ENCODE results near the gene ZSCAN5A. TPM values are rescaled to one million over a fixed set of nuclear protein-coding genes. Genes with fewer than 3 reads are reported as not detected.

Gene ZSCAN5A
- total and polyA plus RNA-seq, 2 donors (not counting 1 experiment from before 2014, with no cell fraction given), result 5.5 to 6.3 TPM

GRCh38 chr19:56312342-56312741 lies 2.3 kb downstream of the ZSCAN5A start:
- Histone ChIP-seq H3K79me2 (ENCODE audit: control insufficient read depth, insufficient read depth, low read length) (no peaks in the 10 kb centered on the region), H3K27ac (ENCODE audit: insufficient read depth, low read length) (no peak overlapping the region), H4K20me1 (ENCODE audit: control insufficient read depth, extremely low read depth, insufficient read depth, low read length) (no peaks in the 10 kb centered on the region), H3K4me1 (ENCODE audit: control insufficient read depth, extremely low read depth, insufficient read depth, low read length) (peaks cover 4% of the 10 kb centered on the region), H3K4me2 (ENCODE audit: extremely low read depth, insufficient read depth, low read length) (no peak overlapping the region), H3K36me3 (ENCODE audit: control insufficient read depth, insufficient read depth, low read length) (no peaks in the 10 kb centered on the region), H2AFZ (ENCODE audit: low read length) (no peak overlapping the region), H3K27me3 (ENCODE audit: control insufficient read depth, insufficient read depth, low read length) (no peaks in the 10 kb centered on the region), H3K9ac (ENCODE audit: insufficient read depth, low read length) (no peak overlapping the region), H3K9me3 (ENCODE audit: control insufficient read depth, insufficient read depth, low read depth, low read length) (no peaks in the 10 kb centered on the region), H3K4me3 (replicated peaks in 1 of 4; ENCODE audit: control extremely low read depth in 1 of 4, insufficient read depth in 1 of 4, low read depth in 3 of 4, low read length in 4 of 4) (no peak overlapping the region)
- no peak for DNase-seq (ENCODE audit: low read depth in 2 of 2)
- no peak for TF ChIP-seq EZH2 (IDR thresholded peaks at IDR 0.05; ENCODE audit: low read length, missing control alignments)
- TF ChIP-seq CTCF (conservative IDR thresholded peaks at IDR 0.05 in 1 of 2, IDR thresholded peaks at IDR 0.05 in 1 of 2; ENCODE audit: low read depth in 1 of 2, low read length in 2 of 2), result no peak

- Histone ChIP-seq H4K20me1 (ENCODE audit: control insufficient read depth, extremely low read depth, insufficient read depth, low read length) (no peaks in the 10 kb centered on the region), H3K4me2 (ENCODE audit: extremely low read depth, insufficient read depth, low read length) (no peak overlapping the region), H3K27ac (ENCODE audit: insufficient read depth, low read length) (no peak overlapping the region), H3K4me3 (replicated peaks in 1 of 4; ENCODE audit: control extremely low read depth in 1 of 4, insufficient read depth in 1 of 4, low read depth in 3 of 4, low read length in 4 of 4) (no peak overlapping the region), H3K27me3 (ENCODE audit: control insufficient read depth, insufficient read depth, low read length) (no peaks in the 10 kb centered on the region), H3K79me2 (ENCODE audit: control insufficient read depth, insufficient read depth, low read length) (no peaks in the 10 kb centered on the region), H3K9ac (ENCODE audit: insufficient read depth, low read length) (no peak overlapping the region), H3K36me3 (ENCODE audit: control insufficient read depth, insufficient read depth, low read length) (no peaks in the 10 kb centered on the region), H3K9me3 (ENCODE audit: control insufficient read depth, insufficient read depth, low read depth, low read length) (no peaks in the 10 kb centered on the region), H3K4me1 (ENCODE audit: control insufficient read depth, extremely low read depth, insufficient read depth, low read length) (peaks cover 2% of the 10 kb centered on the region), H2AFZ (ENCODE audit: low read length) (no peak overlapping the region)
- no peak for TF ChIP-seq CTCF (conservative IDR thresholded peaks at IDR 0.05 in 1 of 2, IDR thresholded peaks at IDR 0.05 in 1 of 2; ENCODE audit: low read depth in 1 of 2, low read length in 2 of 2)
- TF ChIP-seq EZH2 (IDR thresholded peaks at IDR 0.05; ENCODE audit: low read length, missing control alignments), result no peak
- DNase-seq (ENCODE audit: low read depth in 2 of 2), result no peak
These were observed 4.2 kb downstream of the ZSCAN5A start for GRCh38 chr19:56310462-56310861.

GRCh38 chr19:56309511-56310185 lies 5.0 kb downstream of the ZSCAN5A start:
- peak; percentile 8 to 23 for DNase-seq (ENCODE audit: low read depth in 2 of 2)
- no peak overlapping the region for H3K4me3 ChIP-seq (replicated peaks in 1 of 4; ENCODE audit: control extremely low read depth in 1 of 4, insufficient read depth in 1 of 4, low read depth in 3 of 4, low read length in 4 of 4)
- H3K36me3 ChIP-seq (ENCODE audit: control insufficient read depth, insufficient read depth, low read length), result no peaks in the 10 kb centered on the region
- no peaks in the 10 kb centered on the region for H3K79me2 ChIP-seq (ENCODE audit: control insufficient read depth, insufficient read depth, low read length)
- H3K27ac ChIP-seq (ENCODE audit: insufficient read depth, low read length), result no peak overlapping the region
- H3K9ac ChIP-seq (ENCODE audit: insufficient read depth, low read length), result no peak overlapping the region
- H2AFZ ChIP-seq (ENCODE audit: low read length), result no peak overlapping the region
- H3K4me1 ChIP-seq (ENCODE audit: control insufficient read depth, extremely low read depth, insufficient read depth, low read length), result no peaks in the 10 kb centered on the region
- peak; percentile 51 to 63 for TF ChIP-seq CTCF (conservative IDR thresholded peaks at IDR 0.05 in 1 of 2, IDR thresholded peaks at IDR 0.05 in 1 of 2; ENCODE audit: low read depth in 1 of 2, low read length in 2 of 2)
- no peak for TF ChIP-seq EZH2 (IDR thresholded peaks at IDR 0.05; ENCODE audit: low read length, missing control alignments)
- H4K20me1 ChIP-seq (ENCODE audit: control insufficient read depth, extremely low read depth, insufficient read depth, low read length), result no peaks in the 10 kb centered on the region
- no peak overlapping the region for H3K4me2 ChIP-seq (ENCODE audit: extremely low read depth, insufficient read depth, low read length)
- no peaks in the 10 kb centered on the region for H3K27me3 ChIP-seq (ENCODE audit: control insufficient read depth, insufficient read depth, low read length)
- no peaks in the 10 kb centered on the region for H3K9me3 ChIP-seq (ENCODE audit: control insufficient read depth, insufficient read depth, low read depth, low read length)
